GM19395 (cell line): ENCODE data around the gene KRTAP4-6.
"Not testable (repeated sequence)": the region's sequence is repeated elsewhere in the genome, so short reads cannot be mapped to it uniquely, and the experiment has no call there.

Experiments
- ATAC-seq: cut with Tn5 transposase; IDR thresholded peaks from one replicate; pipeline ENCODE4 v1.9.1; 2021; ENCODE audit warnings: mild to moderate bottlenecking, moderate library complexity; ENCODE audit not compliant: unreplicated experiment

KRTAP4-6 gene

DNA sequence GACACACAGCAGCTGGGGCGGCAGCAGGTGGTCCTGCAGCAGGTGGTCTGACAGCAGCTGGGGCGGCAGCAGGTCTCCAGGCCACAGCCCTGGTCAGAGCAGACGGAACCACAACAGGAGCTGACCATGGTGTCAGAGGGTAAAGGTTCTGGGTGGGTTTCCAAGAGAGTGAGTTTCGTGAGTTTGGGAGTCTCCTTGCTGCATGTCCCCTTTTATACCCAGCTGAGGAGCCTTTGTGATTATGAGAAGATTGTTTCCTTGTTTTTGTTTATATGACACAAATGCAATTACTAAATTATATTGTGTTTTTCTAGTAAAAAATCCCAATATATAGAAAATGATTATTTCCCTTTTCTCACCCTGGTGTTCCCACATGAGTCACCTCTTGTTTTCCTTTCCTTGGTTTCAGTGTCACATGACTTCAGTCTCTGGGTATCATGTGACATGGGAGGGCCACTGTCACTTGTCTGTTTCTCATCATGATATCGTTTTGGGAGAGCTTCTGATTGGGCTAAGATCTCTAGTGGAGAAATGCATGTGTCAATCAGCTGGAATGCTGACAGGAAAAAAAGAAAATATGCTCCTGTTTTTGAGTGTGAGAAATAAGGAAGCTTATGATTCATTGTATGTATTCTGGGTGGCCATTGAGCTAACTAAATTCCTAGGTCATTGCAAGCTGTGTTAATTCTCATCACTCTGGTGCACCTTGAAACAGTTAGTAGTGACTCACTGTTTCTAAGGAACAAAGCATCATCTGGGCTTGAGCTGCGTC lies at the start of gene KRTAP4-6:
KRTAP4-6 (minus strand) TSS at position 185 of the 772 bp plus-strand sequence; CDS start at position 128, 57 bp downstream.
- ATAC-seq, result no peak

DNA sequence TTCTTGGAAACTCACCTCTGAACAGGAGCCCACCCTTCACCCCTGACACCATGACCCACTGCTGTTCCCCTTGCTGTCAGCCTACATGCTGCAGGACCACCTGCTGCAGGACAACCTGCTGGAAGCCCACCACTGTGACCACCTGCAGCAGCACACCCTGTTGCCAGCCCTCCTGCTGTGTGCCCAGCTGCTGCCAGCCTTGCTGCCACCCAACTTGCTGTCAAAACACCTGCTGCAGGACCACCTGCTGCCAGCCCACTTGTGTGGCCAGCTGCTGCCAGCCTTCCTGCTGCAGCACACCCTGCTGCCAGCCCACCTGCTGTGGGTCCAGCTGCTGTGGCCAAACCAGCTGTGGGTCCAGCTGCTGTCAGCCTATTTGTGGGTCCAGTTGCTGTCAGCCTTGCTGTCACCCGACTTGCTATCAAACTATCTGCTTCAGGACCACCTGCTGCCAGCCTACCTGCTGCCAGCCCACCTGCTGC lies 49.5 kb upstream of the KRTAP4-6 start, which contains the start of gene KRTAP9-1:
KRTAP9-1 (plus strand) TSS at position 51 of the 482 bp plus-strand sequence; CDS start at position 51, 0 bp downstream.
- ATAC-seq, result not testable (repeated sequence)

DNA sequence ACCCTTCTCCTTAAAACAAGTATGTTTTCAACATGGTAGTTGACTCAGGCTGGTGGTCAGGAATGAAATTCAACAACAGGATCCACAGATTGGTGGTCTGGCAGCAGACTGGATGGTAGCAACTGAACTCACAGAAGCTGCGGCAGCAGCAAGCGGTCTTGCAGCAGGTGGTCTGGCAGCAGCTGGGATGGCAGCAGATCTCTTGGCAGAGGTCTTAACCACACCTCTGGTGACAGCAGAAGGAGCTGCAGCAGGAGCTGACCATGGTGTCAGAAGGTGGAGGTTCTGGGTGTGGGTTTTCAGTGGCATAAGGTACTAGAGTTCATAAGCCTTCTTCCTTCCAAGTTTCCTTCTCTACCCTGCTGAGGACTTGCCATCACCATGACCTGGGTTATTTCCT lies 46.5 kb upstream of the KRTAP4-6 start:
- ATAC-seq, result no peak

DNA sequence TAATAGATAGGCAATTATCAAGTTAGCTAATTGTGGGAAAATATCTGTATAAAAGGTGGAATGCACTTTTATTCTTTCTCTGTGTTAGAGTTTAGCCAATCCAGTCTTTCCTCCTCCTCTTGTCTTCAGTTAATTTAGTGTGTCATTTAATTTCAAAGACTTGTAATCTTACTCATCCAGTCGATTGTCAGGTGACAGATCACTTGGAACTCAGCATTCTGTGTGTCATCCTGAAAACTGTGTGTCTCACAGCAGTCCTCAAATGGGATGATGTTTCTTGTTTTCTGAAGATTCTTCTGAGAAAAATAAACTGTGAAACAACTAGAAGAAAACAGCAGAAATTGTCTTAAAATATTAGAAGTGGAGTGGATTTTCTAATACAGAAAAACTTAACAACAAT lies 44.7 kb upstream of the KRTAP4-6 start:
- ATAC-seq, result no peak

DNA sequence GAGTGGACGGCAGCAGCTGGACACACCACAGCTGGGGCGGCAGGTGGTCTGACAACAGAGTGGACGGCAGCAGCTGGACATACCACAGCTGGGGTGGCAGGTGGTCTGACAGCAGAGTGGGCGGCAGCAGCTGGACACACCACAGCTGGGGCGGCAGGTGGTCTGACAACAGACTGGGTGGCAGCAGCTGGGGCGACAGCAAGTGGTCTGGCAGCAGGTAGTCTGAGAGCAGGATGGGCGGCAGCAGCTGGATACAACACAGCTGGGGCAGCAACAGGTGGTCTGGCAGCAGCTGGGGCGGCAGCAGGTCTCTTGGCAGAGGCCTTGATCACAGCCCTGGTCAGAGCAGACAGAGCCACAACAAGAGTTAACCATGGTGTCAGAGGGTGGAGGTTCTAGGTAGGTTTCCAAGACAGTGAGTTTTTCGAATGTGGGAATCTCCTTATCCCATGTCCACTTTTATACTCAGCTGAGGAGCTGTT lies 44.2 kb upstream of the KRTAP4-6 start, which contains the start of gene KRTAP4-1:
KRTAP4-1 (minus strand) TSS at position 432 of the 482 bp plus-strand sequence; CDS start at position 375, 57 bp downstream.
- ATAC-seq, result no peak

DNA sequence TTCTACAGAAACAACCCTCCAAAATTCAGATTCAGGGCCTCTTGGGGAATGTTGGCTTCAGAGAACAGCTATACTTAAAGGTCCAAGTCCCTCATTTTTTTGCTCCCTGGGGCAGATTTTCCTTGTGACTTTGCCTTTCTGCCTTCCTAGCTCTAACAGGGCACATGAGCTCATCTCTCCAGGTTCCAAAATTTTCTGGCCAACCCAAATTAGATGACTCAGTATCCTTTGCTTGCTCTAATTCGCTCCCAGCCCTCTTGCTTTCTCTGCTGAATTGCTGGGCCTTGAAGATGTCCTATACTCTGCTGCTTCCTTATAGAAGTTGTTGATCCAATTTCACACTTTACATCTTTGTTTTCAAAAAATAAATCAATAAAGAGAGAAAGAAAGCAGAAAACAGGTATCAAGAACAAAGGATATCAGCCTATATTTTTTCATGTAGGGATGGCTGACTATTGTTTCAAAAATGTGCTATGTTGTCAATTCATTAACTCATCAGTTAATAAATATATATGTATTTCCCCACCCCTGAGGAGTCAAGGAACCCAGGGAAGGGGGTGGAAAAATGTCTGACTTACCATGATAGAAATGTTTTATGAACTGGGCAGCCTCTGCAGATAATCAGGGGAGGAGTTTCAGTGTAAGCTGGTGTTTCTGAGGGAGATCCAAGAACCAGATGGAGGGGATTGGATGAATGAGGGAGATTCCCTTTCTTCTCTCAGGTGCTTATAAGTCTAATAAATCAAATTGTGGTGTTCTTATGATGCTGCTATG lies 38.7 kb upstream of the KRTAP4-6 start:
- ATAC-seq, result no peak

DNA sequence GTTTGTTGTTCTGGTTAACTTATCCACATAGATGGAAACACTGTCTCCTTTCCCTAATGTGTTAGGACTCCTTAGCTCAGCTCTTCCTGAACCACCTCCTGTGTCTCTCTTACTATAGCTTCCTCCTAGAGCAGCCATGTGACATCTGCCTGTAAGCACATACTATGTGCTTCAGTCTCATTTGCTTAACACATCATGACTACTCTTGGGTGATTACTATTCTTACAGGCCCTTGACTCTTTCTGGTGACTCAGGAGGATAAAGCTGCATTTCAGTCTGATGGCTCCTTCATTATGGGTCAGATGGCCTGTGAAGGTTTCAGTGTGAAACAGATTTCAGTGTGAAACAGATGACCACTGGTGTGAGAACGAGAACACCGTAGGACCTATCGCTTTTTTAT lies 38.0 kb upstream of the KRTAP4-6 start:
- no peak for ATAC-seq

DNA sequence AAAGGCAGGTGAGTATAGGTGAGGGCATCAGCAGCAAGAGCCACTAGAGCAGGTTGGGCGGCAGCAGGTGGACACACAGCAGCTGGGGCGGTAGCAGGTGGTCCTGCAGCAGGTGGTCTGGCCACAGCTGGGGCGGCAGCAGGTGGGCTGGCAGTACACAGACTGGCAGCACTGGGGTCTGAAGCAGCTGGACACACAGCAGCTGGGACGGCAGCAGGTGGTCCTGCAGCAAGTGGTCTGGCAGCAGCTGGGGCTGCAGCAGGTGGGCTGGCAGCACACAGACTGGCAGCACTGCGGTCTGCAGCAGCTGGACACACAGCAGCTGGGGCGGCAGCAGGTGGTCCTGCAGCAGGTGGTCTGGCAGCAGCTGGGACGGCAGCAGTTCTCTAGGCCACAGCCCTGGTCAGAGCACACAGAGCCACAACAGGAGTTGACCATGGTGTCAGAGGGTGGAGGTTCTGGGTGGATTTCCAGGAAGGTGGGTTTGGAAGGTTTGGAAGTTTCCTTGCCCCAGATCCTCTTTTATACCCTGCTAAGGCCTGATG lies 37.5 kb upstream of the KRTAP4-6 start, which contains the start of gene KRTAP4-2:
KRTAP4-2 (minus strand) TSS at position 495 of the 545 bp plus-strand sequence; CDS start at position 438, 57 bp downstream.
- no peak for ATAC-seq

DNA sequence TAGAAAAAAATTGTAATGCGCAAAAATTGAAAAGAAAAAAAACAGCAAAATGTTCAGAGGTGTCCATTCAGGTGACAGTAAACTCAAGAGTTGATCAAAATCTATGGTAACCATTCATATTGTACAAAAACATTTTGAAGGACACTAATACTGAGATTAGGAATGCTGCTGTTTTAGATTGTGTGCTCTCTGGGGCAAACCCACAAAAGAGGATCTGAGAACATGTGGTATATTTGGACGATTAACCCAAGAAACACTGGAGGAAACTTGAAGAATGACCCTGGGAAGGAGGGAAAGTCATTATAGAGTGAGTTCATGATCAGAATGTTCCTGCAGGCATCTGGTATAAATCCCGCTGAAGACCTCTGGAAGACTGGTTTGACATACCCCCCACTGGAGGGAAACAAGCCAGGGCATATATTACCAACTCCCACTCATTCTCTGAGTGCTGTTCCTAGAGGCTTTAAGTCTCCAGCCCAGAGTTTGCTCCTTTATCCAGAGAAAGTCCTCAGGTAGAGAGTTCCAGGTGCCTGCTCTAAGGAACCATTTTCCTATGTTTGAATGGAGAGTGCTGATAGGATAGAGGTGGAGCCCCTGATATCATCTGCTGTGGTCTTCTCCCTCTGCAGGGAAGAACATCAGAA lies 36.5 kb upstream of the KRTAP4-6 start:
- ATAC-seq, result no peak

DNA sequence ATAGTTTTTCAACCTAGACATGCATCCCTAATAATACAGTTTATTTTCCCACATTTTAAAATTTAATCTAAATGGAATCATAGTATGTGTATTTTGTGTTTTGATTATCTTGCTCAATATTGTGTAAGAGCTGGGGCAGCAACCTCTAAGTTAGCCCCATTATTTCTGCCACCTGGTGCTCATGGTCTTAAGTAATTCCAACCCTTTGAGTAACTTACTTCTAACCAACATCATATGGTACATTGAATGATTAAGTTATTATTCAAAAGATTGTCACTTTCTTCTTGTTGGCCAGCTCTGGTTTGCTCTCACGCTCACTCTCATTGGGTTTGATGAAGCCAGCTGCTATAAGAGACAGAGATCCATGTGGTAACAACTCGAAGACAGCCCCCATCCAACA lies 31.5 kb upstream of the KRTAP4-6 start:
- no peak for ATAC-seq

DNA sequence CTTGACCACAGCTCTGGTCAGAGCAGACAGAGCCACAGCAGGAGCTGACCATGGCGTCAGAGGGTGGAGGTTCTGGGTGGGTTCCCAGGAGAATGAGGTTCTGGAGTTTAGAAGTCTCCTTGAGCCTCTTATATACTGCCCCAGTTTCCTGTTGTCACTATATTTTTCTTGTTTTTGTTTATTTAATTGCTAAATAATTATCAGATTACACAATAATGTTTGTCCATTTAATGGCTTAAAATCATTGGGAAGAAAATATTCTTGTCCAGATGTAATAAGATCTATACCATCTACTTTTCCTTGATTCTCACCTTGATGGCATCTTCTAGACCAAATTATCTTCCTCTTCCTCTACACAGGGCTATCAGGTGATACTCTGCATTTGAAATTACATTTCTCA lies 27.8 kb upstream of the KRTAP4-6 start, which contains the start of gene KRTAP4-3:
KRTAP4-3 (minus strand) TSS at position 101 of the 400 bp plus-strand sequence; CDS start at position 52, 49 bp downstream.
- no peak for ATAC-seq

DNA sequence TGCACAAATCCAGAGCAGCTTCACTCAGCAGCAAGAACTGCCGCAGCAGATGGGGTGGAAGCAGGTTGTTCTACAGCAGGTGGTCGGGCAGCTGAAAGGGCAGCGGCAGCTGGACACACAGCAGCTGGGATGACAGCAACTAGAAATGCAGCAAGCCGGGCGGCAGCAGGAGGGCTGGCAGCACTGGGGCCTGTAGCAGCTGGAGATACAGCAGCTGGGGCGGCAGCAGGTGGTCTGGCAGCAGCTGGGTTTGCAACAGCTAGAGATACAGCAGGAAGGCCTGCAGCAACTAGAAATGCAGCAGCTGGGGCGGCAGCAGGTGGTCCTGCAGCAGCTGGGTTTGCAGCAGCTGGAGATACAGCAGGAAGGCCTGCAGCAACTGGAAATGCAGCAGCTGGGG lies 27.2 kb upstream of the KRTAP4-6 start:
- ATAC-seq, result no peak

DNA sequence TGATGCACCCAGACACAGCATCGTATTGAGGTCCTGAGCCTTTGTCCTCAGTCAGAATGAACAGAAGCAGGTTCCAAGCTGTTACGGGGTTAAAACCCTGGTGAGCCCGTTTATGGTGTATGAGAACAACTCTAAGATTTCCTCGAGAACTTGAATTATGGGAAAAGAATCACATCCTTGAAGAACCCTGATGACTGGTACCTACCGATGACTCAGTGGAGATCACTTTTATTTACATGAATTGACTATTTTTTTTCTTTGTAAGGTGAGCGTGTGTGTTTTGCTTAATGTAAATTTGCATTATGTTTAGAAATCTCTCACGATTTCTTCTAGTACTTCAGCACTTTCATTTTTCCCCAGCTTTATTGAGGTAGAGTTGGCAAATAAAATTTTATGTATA lies 23.5 kb upstream of the KRTAP4-6 start:
- no peak for ATAC-seq

DNA sequence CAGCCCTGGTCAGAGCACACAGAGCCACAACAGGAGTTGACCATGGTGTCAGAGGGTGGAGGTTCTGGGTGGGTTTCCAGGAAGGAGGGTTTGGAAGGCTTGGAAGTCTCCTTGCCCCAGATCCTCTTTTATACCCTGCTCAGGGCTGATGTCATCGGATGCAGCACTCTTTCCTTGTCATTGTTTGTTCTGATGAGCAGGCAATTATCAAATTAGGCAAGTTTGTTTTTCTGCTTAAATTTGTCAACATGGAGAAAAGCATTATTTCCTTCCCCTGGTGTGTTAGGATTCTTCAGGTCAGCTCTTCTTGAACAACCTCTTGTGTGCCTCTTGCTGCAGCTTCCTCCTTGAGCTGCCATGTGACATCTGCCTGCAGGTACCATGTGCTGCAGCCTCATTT lies 20.3 kb upstream of the KRTAP4-6 start, which contains the start of gene KRTAP4-4:
KRTAP4-4 (minus strand) TSS at position 101 of the 400 bp plus-strand sequence; CDS start at position 44, 57 bp downstream.
- no peak for ATAC-seq

DNA sequence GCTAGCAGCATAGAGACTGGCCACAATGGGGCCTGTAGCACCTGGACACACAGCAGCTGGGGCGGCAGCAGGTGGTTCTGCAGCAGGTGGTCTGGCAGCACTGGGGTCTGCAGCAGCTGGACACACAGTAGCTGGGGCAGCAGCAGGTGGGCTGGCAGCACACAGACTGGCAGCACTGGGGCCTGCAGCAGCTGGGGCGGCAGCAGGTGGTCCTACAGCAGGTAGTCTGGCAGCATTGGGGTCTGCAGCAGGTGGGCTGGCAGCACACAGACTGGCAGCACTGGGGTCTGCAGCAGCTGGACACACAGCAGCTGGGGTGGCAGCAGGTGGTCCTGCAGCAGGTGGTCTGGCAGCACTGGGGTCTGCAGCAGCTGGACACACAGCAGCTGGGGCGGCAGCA lies 19.8 kb upstream of the KRTAP4-6 start:
- not testable (repeated sequence) for ATAC-seq

DNA sequence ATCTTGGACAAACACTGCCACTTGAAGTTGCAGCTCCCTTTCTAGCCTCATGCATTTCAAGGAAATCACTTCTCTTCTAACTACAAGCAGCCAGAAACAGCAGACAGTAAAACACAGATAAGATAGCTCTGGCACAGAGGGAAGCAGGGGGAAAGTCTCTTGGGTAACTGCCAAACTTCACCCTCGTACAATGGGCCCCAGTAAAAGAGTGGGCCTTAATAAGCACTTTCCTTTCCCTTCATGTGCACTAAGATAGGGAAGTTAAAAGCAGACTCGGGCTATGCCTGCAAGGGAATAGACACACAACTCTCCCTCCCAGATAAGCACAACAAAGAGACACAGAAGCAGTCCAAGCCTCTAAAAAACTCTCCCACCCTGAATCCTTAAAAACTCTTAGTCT lies 13.5 kb upstream of the KRTAP4-6 start:
- ATAC-seq, result no peak

DNA sequence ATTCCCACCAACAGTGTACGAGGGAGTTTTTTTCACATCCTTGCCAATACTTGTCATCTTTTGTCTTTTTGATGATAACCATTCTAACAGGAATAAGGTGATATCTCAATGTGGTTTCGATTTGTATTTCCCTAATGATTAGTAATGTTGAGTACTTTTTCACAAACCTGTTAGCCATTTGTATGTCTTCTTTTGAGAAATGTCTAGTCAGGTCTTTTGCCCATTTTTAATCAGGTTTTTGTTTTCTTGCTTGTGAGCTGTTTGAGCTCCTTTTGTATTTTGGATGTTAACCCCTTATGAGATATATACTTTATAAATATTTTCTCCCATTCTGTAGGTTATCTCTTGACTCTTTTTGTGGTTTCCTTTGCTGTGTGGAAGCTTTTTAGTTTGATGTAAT lies 11.2 kb upstream of the KRTAP4-6 start:
- no peak for ATAC-seq

DNA sequence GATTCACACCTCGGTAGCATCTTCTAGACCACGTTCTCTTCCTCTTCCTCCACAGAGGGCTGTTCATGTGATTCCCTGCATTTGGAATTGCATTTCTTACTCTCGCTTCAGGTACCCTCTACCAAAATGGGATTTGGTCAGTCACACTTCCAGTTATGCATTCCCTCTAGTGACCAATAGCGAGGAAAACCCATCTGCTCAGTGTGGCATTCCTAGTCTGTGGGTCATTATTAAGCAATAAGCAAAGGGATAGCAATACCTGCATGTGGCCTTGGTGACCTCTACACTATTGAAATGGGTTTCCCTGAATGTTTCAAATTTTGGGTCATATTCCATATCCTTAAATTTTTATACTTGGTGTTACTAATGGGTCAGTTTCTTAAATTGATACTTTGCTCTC lies 9.7 kb upstream of the KRTAP4-6 start:
- no peak for ATAC-seq

DNA sequence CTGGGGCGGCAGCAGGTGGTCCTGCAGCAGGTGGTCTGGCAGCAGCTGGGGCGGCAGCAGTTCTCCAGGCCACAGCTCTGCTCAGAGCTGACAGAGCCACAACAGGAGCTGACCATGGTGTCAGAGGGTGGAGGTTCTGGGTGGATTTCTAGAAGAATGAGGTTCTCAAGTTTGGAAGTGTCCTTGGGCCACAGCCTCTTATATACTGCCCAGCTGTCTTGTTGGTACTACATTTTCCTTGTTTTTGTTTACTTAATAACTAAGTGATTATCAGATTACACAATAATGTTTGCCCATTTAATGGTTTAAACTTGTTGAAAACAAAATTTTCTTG lies 9.3 kb upstream of the KRTAP4-6 start, which contains the start of gene KRTAP4-5:
KRTAP4-5 (minus strand) TSS at position 174 of the 334 bp plus-strand sequence; CDS start at position 116, 58 bp downstream.
- no peak for ATAC-seq

DNA sequence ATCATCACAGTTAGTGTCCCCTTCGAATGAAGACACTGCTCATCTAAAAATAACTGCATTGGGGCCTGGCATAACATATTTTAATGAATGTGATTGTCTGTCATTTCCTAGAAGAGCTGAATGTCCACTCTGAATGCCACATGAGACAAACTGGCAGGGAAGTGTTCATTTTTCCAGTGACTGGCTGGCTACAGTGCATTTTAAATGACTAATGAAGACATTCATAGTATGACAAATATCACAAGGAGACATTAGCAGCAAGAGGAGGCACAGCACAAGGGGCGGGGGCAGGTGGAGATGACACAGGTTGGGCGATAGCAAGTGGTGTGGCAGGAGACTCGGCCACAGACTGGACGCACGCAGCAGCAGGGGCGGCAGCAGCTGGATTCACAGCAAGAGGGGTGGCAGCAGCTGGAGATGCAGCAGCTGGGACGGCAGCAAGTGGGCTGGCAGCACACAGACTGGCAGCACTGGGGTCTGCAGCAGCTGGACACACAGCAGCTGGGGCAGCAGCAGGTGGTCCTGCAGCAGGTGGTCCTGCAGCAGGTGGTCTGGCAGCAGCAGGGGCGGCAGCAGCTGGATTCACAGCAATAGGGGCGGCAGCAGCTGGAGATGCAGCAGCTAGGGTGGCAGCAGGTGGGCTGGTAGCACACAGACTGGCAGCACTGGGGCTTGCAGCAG lies 8.8 kb upstream of the KRTAP4-6 start:
- ATAC-seq, result not testable (repeated sequence)
